NT2/D1 (cell line): ENCODE data around the gene RRM2.

Source experiments
- SUZ12 ChIP-seq: IDR thresholded peaks from 2 replicates; pipeline ENCODE4 v1.6.1; 2011; ENCODE audit not compliant: insufficient read length, insufficient read depth; ENCODE audit errors: extremely low read depth
- YY1 ChIP-seq: IDR thresholded peaks from 2 replicates; pipeline ENCODE4 v1.6.1; 2011; ENCODE audit not compliant: insufficient read length, insufficient read depth
- ZNF274 ChIP-seq: IDR thresholded peaks from 2 replicates; pipeline ENCODE4 v1.6.1; 2011; ENCODE audit warnings: mild to moderate bottlenecking, low read depth, low read length

GRCh38 chr2:10168221-10168620 lies 45.7 kb downstream of the RRM2 start:
- no peak for TF ChIP-seq YY1
- no peak for TF ChIP-seq ZNF274
- TF ChIP-seq SUZ12, result no peak
